Muscle layer of colon (tissue), 2 donors: ENCODE results near the gene FAM98B.

Experiments
- H3K27ac ChIP-seq: one replicate; pipeline ENCODE4 v1.7.0; 2013; ENCODE audit warnings: low read depth, mild to moderate bottlenecking, low read length, moderate library complexity
- H3K27me3 ChIP-seq, 2 donors: one replicate each; pipeline ENCODE4 v1.7.0; 2013; ENCODE audit warnings: low read length in 2 of 2, mild to moderate bottlenecking in 2 of 2; ENCODE audit not compliant: insufficient read depth in 2 of 2, control insufficient read depth in 1 of 2
- H3K36me3 ChIP-seq: one replicate; pipeline ENCODE4 v1.7.0; 2013; ENCODE audit warnings: mild to moderate bottlenecking, low read length; ENCODE audit not compliant: insufficient read depth
- H3K4me1 ChIP-seq: one replicate; pipeline ENCODE4 v1.7.0; 2013; ENCODE audit warnings: mild to moderate bottlenecking, low read length; ENCODE audit not compliant: insufficient read depth
- H3K4me3 ChIP-seq, 2 donors: one replicate each; pipeline ENCODE4 v1.7.0; 2013; ENCODE audit warnings: low read length in 2 of 2, low read depth in 1 of 2, mild to moderate bottlenecking in 1 of 2, moderate library complexity in 1 of 2
- H3K9ac ChIP-seq: one replicate; pipeline ENCODE4 v1.7.0; 2013; ENCODE audit warnings: low read length
- H3K9me3 ChIP-seq: one replicate; pipeline ENCODE4 v1.7.0; 2013; ENCODE audit warnings: mild to moderate bottlenecking, low read length
- donor health status: abdominal sarcoma.
- donor health status: Adenocarcinoma of cecum.

FAM98B gene

GRCh38 chr15:38512901-38513300, 59.0 kb downstream of the FAM98B start:
- Histone ChIP-seq H3K27ac (no peak overlapping the region), H3K4me1 (no peaks in the 10 kb centered on the region), H3K9ac (no peak overlapping the region), H3K36me3 (no peaks in the 10 kb centered on the region), H3K4me3 (no peak overlapping the region), H3K27me3 (peaks cover 14 to 16% of the 10 kb centered on the region in 2 donors), H3K9me3 (no peaks in the 10 kb centered on the region)

- Histone ChIP-seq H3K27me3 (peaks cover 14 to 16% of the 10 kb centered on the region in 2 donors), H3K9me3 (no peaks in the 10 kb centered on the region), H3K4me3 (no peak overlapping the region), H3K36me3 (no peaks in the 10 kb centered on the region), H3K27ac (no peak overlapping the region), H3K9ac (no peak overlapping the region), H3K4me1 (no peaks in the 10 kb centered on the region)
Observed at GRCh38 chr15:38514601-38515000, 60.7 kb downstream of the FAM98B start.

GRCh38 chr15:38516626-38517025, 62.7 kb downstream of the FAM98B start:
- H3K27ac ChIP-seq, result no peak overlapping the region
- peaks cover 12 to 13% of the 10 kb centered on the region in 2 donors for H3K27me3 ChIP-seq
- H3K9ac ChIP-seq, result no peak overlapping the region
- no peaks in the 10 kb centered on the region for H3K4me1 ChIP-seq
- H3K4me3 ChIP-seq, result no peak overlapping the region
- H3K9me3 ChIP-seq, result no peaks in the 10 kb centered on the region
- H3K36me3 ChIP-seq, result no peaks in the 10 kb centered on the region

GRCh38 chr15:38517312-38517975, 63.5 kb downstream of the FAM98B start:
- H3K27ac ChIP-seq, result no peak overlapping the region
- H3K9me3 ChIP-seq, result no peaks in the 10 kb centered on the region
- peaks cover 4% of the 10 kb centered on the region in 2 donors for H3K27me3 ChIP-seq
- H3K36me3 ChIP-seq, result no peaks in the 10 kb centered on the region
- no peak overlapping the region for H3K9ac ChIP-seq
- no peak overlapping the region for H3K4me3 ChIP-seq
- H3K4me1 ChIP-seq, result no peaks in the 10 kb centered on the region

- Histone ChIP-seq H3K27me3 (peaks cover 0 to 4% of the 10 kb centered on the region in 2 donors), H3K9me3 (no peaks in the 10 kb centered on the region), H3K27ac (no peak overlapping the region), H3K36me3 (no peaks in the 10 kb centered on the region), H3K9ac (no peak overlapping the region), H3K4me3 (no peak overlapping the region), H3K4me1 (no peaks in the 10 kb centered on the region)
Observed at GRCh38 chr15:38518084-38518483, 64.2 kb downstream of the FAM98B start.

GRCh38 chr15:38520035-38520434, 66.1 kb downstream of the FAM98B start:
- Histone ChIP-seq H3K9me3 (no peaks in the 10 kb centered on the region), H3K27me3 (no peaks in the 10 kb centered on the region), H3K36me3 (no peaks in the 10 kb centered on the region), H3K4me1 (no peaks in the 10 kb centered on the region), H3K4me3 (no peak overlapping the region), H3K27ac (no peak overlapping the region), H3K9ac (no peak overlapping the region)

- Histone ChIP-seq H3K36me3 (no peaks in the 10 kb centered on the region), H3K27ac (no peak overlapping the region), H3K4me1 (no peaks in the 10 kb centered on the region), H3K4me3 (no peak overlapping the region), H3K9me3 (no peaks in the 10 kb centered on the region), H3K9ac (no peak overlapping the region), H3K27me3 (no peaks in the 10 kb centered on the region)
Observed at GRCh38 chr15:38521316-38521715, 67.4 kb downstream of the FAM98B start.

GRCh38 chr15:38522922-38523321, 69.0 kb downstream of the FAM98B start:
- H3K27me3 ChIP-seq, result no peaks in the 10 kb centered on the region
- no peak overlapping the region for H3K9ac ChIP-seq
- H3K4me3 ChIP-seq, result no peak overlapping the region
- H3K27ac ChIP-seq, result no peak overlapping the region
- no peaks in the 10 kb centered on the region for H3K9me3 ChIP-seq
- H3K36me3 ChIP-seq, result no peaks in the 10 kb centered on the region
- no peaks in the 10 kb centered on the region for H3K4me1 ChIP-seq

GRCh38 chr15:38524156-38524555, 70.2 kb downstream of the FAM98B start:
- Histone ChIP-seq H3K4me1 (no peaks in the 10 kb centered on the region), H3K27me3 (no peaks in the 10 kb centered on the region), H3K36me3 (no peaks in the 10 kb centered on the region), H3K4me3 (no peak overlapping the region), H3K9me3 (no peaks in the 10 kb centered on the region), H3K9ac (no peak overlapping the region), H3K27ac (no peak overlapping the region)

- Histone ChIP-seq H3K27ac (no peak overlapping the region), H3K27me3 (no peaks in the 10 kb centered on the region), H3K4me3 (no peak overlapping the region), H3K9me3 (no peaks in the 10 kb centered on the region), H3K36me3 (no peaks in the 10 kb centered on the region), H3K4me1 (no peaks in the 10 kb centered on the region), H3K9ac (no peak overlapping the region)
Observed at GRCh38 chr15:38525489-38525888, 71.6 kb downstream of the FAM98B start.

- Histone ChIP-seq H3K27me3 (no peaks in the 10 kb centered on the region), H3K36me3 (no peaks in the 10 kb centered on the region), H3K4me1 (no peaks in the 10 kb centered on the region), H3K4me3 (no peak overlapping the region), H3K9me3 (no peaks in the 10 kb centered on the region), H3K27ac (no peak overlapping the region), H3K9ac (no peak overlapping the region)
Observed at GRCh38 chr15:38526158-38526557, 72.2 kb downstream of the FAM98B start.

GRCh38 chr15:38528294-38528693, 74.4 kb downstream of the FAM98B start:
- Histone ChIP-seq H3K36me3 (no peaks in the 10 kb centered on the region), H3K9me3 (no peaks in the 10 kb centered on the region), H3K4me3 (no peak overlapping the region), H3K4me1 (no peaks in the 10 kb centered on the region), H3K27me3 (no peaks in the 10 kb centered on the region), H3K27ac (no peak overlapping the region), H3K9ac (no peak overlapping the region)
